Ecto neural progenitor cell (in vitro differentiated cells): ENCODE results near the gene DMD.

Experiments
- DNase-seq: peaks from one replicate; pipeline ENCODE4 v3.0.0-alpha.2; 2018; ENCODE audit warnings: low spot score

Gene DMD

GRCh38 chrX:33032700-33033099 lies 178.6 kb downstream of the DMD start:
- DNase-seq: no peak

- DNase-seq: no peak
Observed at GRCh38 chrX:33014949-33015348, 196.4 kb downstream of the DMD start.

- DNase-seq: no peak
Observed at GRCh38 chrX:33014086-33014485, 197.3 kb downstream of the DMD start.

- DNase-seq: no peak
Observed at GRCh38 chrX:33001107-33001506, 210.2 kb downstream of the DMD start.

- DNase-seq: no peak
Observed at GRCh38 chrX:32998776-32999175, 212.6 kb downstream of the DMD start.

- no peak for DNase-seq
Observed at GRCh38 chrX:32995427-32995826, 215.9 kb downstream of the DMD start.

GRCh38 chrX:32987142-32987541 lies 224.2 kb downstream of the DMD start:
- DNase-seq: no peak

GRCh38 chrX:32985544-32985943 lies 225.8 kb downstream of the DMD start:
- DNase-seq: no peak

GRCh38 chrX:32966821-32967355 lies 244.5 kb downstream of the DMD start:
- no peak for DNase-seq

GRCh38 chrX:32954125-32954524 lies 257.2 kb downstream of the DMD start:
- DNase-seq: no peak

- no peak for DNase-seq
Observed at GRCh38 chrX:32948130-32948529, 263.2 kb downstream of the DMD start.

GRCh38 chrX:32937043-32937442 lies 274.3 kb downstream of the DMD start:
- DNase-seq: no peak

- DNase-seq: no peak
Observed at GRCh38 chrX:32933548-32933947, 277.8 kb downstream of the DMD start.

GRCh38 chrX:32929040-32929439 lies 282.3 kb downstream of the DMD start:
- no peak for DNase-seq

- no peak for DNase-seq
Observed at GRCh38 chrX:32896088-32896487, 315.3 kb downstream of the DMD start.

GRCh38 chrX:32894679-32895078 lies 316.7 kb downstream of the DMD start:
- no peak for DNase-seq

- DNase-seq: no peak
Observed at GRCh38 chrX:32893751-32894150, 317.6 kb downstream of the DMD start.

- no peak for DNase-seq
Observed at GRCh38 chrX:32877592-32877991, 333.8 kb downstream of the DMD start.

GRCh38 chrX:32874839-32875238 lies 336.5 kb downstream of the DMD start:
- DNase-seq: no peak

GRCh38 chrX:32873786-32874185 lies 337.6 kb downstream of the DMD start:
- no peak for DNase-seq

GRCh38 chrX:32871636-32872035 lies 339.7 kb downstream of the DMD start:
- DNase-seq: no peak

- no peak for DNase-seq
Observed at GRCh38 chrX:32868524-32868895, 342.8 kb downstream of the DMD start.

GRCh38 chrX:32867781-32868523 lies 343.4 kb downstream of the DMD start:
- no peak for DNase-seq

GRCh38 chrX:32852203-32852602 lies 359.1 kb downstream of the DMD start:
- no peak for DNase-seq
